HPDE6-E6E7 (cell line): Measurements from ENCODE around the gene FBXO21.
A peak's percentile ranks its signal among the peaks of the same experiment; 100 is the strongest.
"Not testable (repeated sequence)": the region's sequence is repeated elsewhere in the genome, so short reads cannot be mapped to it uniquely, and the experiment has no call there.

ENCODE experiments used
- DNase-seq: peaks from one replicate; pipeline ENCODE4 v3.0.0; 2011; ENCODE audit warnings: missing footprints; ENCODE audit errors: extremely low spot score

The FBXO21 gene, protein sequence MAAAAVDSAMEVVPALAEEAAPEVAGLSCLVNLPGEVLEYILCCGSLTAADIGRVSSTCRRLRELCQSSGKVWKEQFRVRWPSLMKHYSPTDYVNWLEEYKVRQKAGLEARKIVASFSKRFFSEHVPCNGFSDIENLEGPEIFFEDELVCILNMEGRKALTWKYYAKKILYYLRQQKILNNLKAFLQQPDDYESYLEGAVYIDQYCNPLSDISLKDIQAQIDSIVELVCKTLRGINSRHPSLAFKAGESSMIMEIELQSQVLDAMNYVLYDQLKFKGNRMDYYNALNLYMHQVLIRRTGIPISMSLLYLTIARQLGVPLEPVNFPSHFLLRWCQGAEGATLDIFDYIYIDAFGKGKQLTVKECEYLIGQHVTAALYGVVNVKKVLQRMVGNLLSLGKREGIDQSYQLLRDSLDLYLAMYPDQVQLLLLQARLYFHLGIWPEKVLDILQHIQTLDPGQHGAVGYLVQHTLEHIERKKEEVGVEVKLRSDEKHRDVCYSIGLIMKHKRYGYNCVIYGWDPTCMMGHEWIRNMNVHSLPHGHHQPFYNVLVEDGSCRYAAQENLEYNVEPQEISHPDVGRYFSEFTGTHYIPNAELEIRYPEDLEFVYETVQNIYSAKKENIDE

GRCh38 chr12:117190210-117190781 lies at the start of gene FBXO21:
FBXO21 (minus strand) TSS chr12:117190470; CDS start chr12:117190456, 14 bp downstream.
- peak; percentile 74 for DNase-seq

- DNase-seq, result no peak
Measured at GRCh38 chr12:117236456-117237001, 46.3 kb upstream of the FBXO21 start.

- DNase-seq, result no peak
Measured at GRCh38 chr12:117235261-117235660, 45.0 kb upstream of the FBXO21 start.

- no peak for DNase-seq
Measured at GRCh38 chr12:117234441-117234840, 44.2 kb upstream of the FBXO21 start.

GRCh38 chr12:117231750-117232149 lies 41.5 kb upstream of the FBXO21 start:
- DNase-seq, result no peak

- DNase-seq, result no peak
Measured at GRCh38 chr12:117228239-117228638, 38.0 kb upstream of the FBXO21 start.

GRCh38 chr12:117227000-117227653 lies 36.9 kb upstream of the FBXO21 start:
- no peak for DNase-seq

DNA sequence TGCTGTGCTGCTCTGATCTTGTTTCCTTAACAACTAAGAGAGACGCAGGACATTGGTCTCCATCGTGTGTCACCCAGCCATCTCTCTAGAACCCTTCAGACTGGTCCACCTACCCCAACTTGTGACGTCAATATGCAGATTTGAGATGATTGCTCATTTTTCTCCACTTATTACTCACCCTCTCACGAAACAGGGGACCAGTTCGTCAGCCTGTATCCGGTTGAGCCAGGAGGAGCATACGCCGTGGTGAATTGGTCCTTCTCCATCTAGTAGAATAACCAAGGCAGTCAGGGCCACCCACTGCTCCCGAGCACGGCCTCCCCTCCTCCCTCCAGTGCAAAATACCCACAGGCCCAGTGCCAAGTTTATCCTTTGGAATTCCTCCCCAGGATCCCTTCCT lies 36.2 kb upstream of the FBXO21 start:
- no peak for DNase-seq

GRCh38 chr12:117225179-117225578 lies 34.9 kb upstream of the FBXO21 start:
- DNase-seq, result no peak

DNA sequence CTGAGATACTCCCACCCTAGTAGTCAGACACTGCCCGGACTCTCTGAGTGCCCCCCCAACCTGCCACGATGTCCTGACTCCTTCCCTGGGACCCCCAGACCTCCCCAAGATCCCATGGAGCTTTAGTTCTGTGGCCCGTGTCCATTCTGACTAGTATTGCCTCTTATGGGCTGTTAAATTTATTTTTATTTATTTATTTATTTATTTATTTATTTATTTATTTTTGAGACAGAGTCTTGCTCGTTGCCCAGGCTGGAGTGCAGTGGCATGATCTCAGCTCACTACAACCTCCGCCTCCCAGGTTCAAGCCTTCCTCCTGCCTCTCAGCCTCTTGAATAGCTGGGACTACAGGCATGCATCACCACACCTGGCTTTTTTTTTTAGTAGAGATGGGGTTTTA lies 30.7 kb upstream of the FBXO21 start:
- DNase-seq, result not testable (repeated sequence)

DNA sequence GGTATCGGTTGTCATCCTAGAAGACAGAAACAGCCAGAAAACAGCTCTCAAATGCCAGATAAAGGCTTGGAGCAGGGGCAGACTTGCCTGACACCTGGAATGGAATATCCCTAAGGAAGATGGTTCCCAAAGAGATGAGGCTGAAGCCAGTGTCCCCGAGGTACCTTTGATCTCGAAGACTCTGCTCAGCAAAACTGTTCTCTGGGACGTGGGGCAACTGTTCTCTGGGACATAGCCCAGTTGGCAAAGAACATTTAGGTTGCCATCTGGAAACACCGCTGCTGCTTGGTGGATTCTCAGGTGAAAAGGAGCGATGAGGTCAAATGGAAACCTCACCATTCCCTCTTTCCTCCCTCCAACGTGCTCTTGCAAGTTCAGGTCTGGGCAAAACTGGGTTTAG lies 27.9 kb upstream of the FBXO21 start:
- no peak for DNase-seq

- DNase-seq, result no peak
Measured at GRCh38 chr12:117216686-117217085, 26.4 kb upstream of the FBXO21 start.

DNA sequence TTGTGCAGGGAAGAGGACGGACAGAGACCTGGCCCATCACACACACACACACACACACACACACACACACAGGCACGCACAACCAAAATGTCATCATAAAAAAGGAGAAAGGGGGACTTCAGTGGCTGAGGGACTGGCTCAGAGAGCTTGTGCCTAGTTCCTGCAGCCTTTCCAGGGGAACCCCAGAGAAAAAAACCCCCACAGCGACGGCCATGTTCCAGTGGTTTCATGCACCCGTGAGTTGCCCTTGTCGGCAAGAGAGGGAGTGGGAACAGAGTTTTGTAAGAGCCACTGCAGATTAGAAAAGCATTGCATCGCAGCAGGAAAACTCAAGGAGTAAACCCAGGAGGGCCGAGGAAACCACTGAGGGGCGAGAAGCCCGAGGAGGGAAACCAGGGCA lies 24.5 kb upstream of the FBXO21 start:
- DNase-seq, result no peak

DNA sequence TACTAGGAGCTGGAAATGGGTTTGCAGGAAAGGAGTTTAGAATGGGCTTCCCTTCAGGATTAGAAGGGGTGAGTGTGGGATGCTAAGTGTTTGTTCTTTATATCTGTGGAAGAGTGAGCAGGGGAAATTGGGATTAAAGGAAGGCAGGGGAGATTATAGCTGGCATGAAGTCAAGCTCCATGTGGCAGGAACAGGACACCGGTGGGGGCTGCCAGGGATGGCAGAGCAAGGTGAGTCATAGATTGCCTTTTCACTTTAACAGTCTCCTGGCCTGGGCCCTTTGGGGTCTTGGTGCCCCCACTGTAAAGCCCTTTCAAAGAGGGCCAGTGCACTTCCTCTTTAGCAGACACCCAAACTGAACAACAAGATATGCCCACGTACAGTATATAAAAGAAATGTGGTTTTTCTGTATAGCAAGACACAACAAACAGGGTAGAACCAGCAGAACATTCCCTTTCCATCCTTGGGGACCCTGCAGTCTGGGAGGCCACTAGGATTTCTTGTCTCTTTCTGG lies 23.1 kb upstream of the FBXO21 start:
- DNase-seq, result no peak

- DNase-seq, result peak; percentile 66
Measured at GRCh38 chr12:117212563-117213190, 22.4 kb upstream of the FBXO21 start.

- no peak for DNase-seq
Measured at GRCh38 chr12:117210266-117210918, 20.1 kb upstream of the FBXO21 start.

GRCh38 chr12:117209626-117210025 lies 19.4 kb upstream of the FBXO21 start:
- no peak for DNase-seq

- no peak for DNase-seq
Measured at GRCh38 chr12:117208811-117209455, 18.7 kb upstream of the FBXO21 start.

DNA sequence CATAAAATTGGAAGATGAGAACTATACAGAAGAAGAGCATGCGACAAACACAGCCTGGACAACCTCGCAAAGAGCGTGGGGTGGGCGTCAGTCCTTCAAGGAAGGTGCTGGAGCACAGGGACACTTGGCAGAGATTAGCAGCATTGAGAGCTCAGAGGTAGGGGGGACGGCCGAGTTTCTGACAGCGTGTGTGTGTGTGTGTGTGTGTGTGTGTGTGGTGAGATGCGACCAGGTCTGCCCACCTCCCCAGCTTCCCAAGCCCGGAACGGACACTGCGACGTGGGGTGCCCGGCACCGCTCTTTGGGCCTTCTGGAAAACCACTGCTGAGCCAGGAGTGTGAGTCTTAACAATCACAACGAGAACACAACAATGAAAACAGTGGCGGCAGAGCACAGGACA lies 17.9 kb upstream of the FBXO21 start:
- DNase-seq, result no peak

DNA sequence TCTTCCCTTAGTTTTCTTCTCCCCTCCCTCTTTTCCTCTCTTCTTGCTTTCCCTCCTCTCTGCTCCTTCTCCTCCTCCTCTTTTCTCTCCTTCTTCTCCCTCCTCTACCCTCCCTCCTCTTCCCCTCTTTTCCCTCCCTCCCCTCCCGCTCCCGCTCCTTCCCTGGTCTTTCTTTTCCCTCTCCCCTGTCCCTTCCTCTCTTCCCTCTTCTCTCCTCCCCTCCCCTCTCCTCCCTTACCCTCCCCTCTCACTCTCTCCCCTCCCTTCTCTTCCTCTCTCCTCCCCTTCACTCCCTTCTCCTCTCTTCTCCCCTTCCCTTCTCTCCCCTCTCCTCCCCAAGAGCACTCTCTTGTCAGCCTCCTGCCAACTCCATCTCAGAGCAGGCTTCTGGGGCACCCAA lies 17.4 kb upstream of the FBXO21 start:
- DNase-seq, result no peak
